H1 (cell line): Measurements from ENCODE around the gene THAP4. TPM values are rescaled to one million over a fixed set of nuclear protein-coding genes. Genes with fewer than 3 reads are reported as not detected.
A peak's percentile ranks its signal among the peaks of the same experiment; 100 is the strongest.

Experiments
- CTCF ChIA-PET: fragments of 300-600 bp; sonication (Branson Sonifier 250); formaldehyde crosslinking; loops from one replicate; lab custom pipeline; 2021; ENCODE audit not compliant: partially characterized antibody; lab: Charles Lee
- POLR2A ChIA-PET: fragments of 300-600 bp; sonication (Branson Sonifier 250); formaldehyde crosslinking; loops from one replicate; lab custom pipeline; 2021; ENCODE audit warnings: inconsistent platforms; ENCODE audit not compliant: partially characterized antibody; lab: Charles Lee
- DNase-seq, 2 experiments: peaks; one replicate each; pipeline versions ENCODE4 v3.0.0 to v3.0.0-alpha.2; 2010 to 2022; ENCODE audit warnings: low spot score in 2 of 2, low read depth in 1 of 2, mixed read lengths in 1 of 2
- FAIRE-seq: peaks from 2 replicates; lab custom pipeline; 2011; peaks lifted over from hg19 to GRCh38; lab: Jason Lieb, UNC
- H2AFZ ChIP-seq: 2 replicates; pipeline ENCODE4 v1.8.1; 2012; ENCODE audit warnings: low read length, inconsistent platforms
- H2AK5ac ChIP-seq: 2 replicates; pipeline ENCODE4 v1.6.1; 2013; ENCODE audit warnings: low read depth, low read length
- H2BK120ac ChIP-seq: replicated peaks from 2 replicates; pipeline ENCODE3; 2013; ENCODE audit warnings: low read depth, low read length, inconsistent platforms
- H2BK12ac ChIP-seq: 2 replicates; pipeline ENCODE4 v1.6.1; 2013; ENCODE audit warnings: low read depth, low read length
- H2BK15ac ChIP-seq: 2 replicates; pipeline ENCODE4 v1.6.1; 2013; ENCODE audit warnings: low read length
- H2BK20ac ChIP-seq: 2 replicates; pipeline ENCODE4 v1.6.1; 2013; ENCODE audit warnings: low read length
- H2BK5ac ChIP-seq: 2 replicates; pipeline ENCODE4 v1.6.1; 2013; ENCODE audit warnings: low read depth, low read length
- H3K14ac ChIP-seq: 2 replicates; pipeline ENCODE4 v1.6.1; 2013; ENCODE audit warnings: inconsistent platforms; ENCODE audit not compliant: insufficient read length
- H3K18ac ChIP-seq: 2 replicates; pipeline ENCODE4 v1.6.1; 2013; ENCODE audit warnings: low read length; ENCODE audit errors: extremely low read depth
- H3K23ac ChIP-seq: 2 replicates; pipeline ENCODE4 v1.6.1; 2013; ENCODE audit warnings: inconsistent platforms; ENCODE audit not compliant: insufficient read length
- H3K23me2 ChIP-seq: 2 replicates; pipeline ENCODE4 v1.6.1; 2013; ENCODE audit warnings: low read depth, low read length
- H3K27ac ChIP-seq: 2 replicates; pipeline ENCODE4 v1.6.1; 2011; ENCODE audit warnings: low read depth, low read length, inconsistent platforms
- H3K27me3 ChIP-seq, 4 experiments: replicated peaks in 1 of 4; 1 replicate in 1 of 4; 2 replicates in 3 of 4; pipeline versions ENCODE4 v1.6.1 to v1.8.1; 2011 to 2013; ENCODE audit warnings: low read length in 3 of 4, mild to moderate bottlenecking in 3 of 4, inconsistent platforms in 2 of 4, mixed read lengths in 2 of 4, moderate library complexity in 1 of 4; ENCODE audit not compliant: control insufficient read depth in 3 of 4, insufficient read depth in 3 of 4; ENCODE audit errors: extremely low read depth in 1 of 4
- H3K36me3 ChIP-seq, 4 experiments: 2 replicates each; pipeline versions ENCODE4 v1.6.1 to v1.8.1; 2011 to 2013; ENCODE audit warnings: mild to moderate bottlenecking in 4 of 4, low read length in 3 of 4, moderate library complexity in 2 of 4, control low read depth in 1 of 4, inconsistent platforms in 1 of 4; ENCODE audit not compliant: insufficient read depth in 4 of 4, control insufficient read depth in 2 of 4
- H3K4ac ChIP-seq: replicated peaks from 2 replicates; pipeline ENCODE3; 2013; ENCODE audit warnings: low read length, low read depth, mixed read lengths, inconsistent platforms; ENCODE audit not compliant: insufficient read length
- H3K4me1 ChIP-seq, 4 experiments: replicated peaks in 1 of 4; 1 replicate in 1 of 4; 2 replicates in 3 of 4; pipeline versions ENCODE4 v1.6.1 to v1.8.1; 2011 to 2013; ENCODE audit warnings: low read length in 3 of 4, inconsistent platforms in 2 of 4, mixed read lengths in 1 of 4; ENCODE audit not compliant: insufficient read depth in 4 of 4, control insufficient read depth in 3 of 4
- H3K4me2 ChIP-seq, 2 experiments: 2 replicates each; pipeline versions ENCODE4 v1.6.1 to v1.8.1; 2011 to 2013; ENCODE audit warnings: low read depth in 2 of 2, low read length in 2 of 2, control low read depth in 1 of 2, inconsistent platforms in 1 of 2, mild to moderate bottlenecking in 1 of 2; ENCODE audit not compliant: insufficient read depth in 1 of 2
- H3K4me3 ChIP-seq, 4 experiments: fragments of 200-600, 300-600 bp in 1 of 4; sonication (generic), shearing (Covaris generic), sonication (Bioruptor Twin) in 1 of 4; 2 replicates each; pipeline versions ENCODE4 v1.5.1 to v1.8.1; 2011 to 2016; ENCODE audit warnings: low read length in 4 of 4, low read depth in 3 of 4, control low read depth in 2 of 4, inconsistent platforms in 2 of 4, mild to moderate bottlenecking in 2 of 4, mixed read lengths in 1 of 4, moderate library complexity in 1 of 4; ENCODE audit not compliant: insufficient read depth in 2 of 4; ENCODE audit errors: extremely low read depth in 1 of 4
- H3K56ac ChIP-seq: replicated peaks from 2 replicates; pipeline ENCODE3; 2013; ENCODE audit warnings: low read depth, mild to moderate bottlenecking, mixed read lengths, low read length, inconsistent platforms; ENCODE audit not compliant: insufficient read length
- H3K79me1 ChIP-seq: 2 replicates; pipeline ENCODE4 v1.6.1; 2013; ENCODE audit warnings: low read depth, low read length, control low read depth
- H3K79me2 ChIP-seq, 2 experiments: 2 replicates each; pipeline versions ENCODE4 v1.6.1 to v1.8.1; 2012 to 2013; ENCODE audit warnings: low read length in 2 of 2, mild to moderate bottlenecking in 2 of 2, inconsistent platforms in 1 of 2; ENCODE audit not compliant: insufficient read depth in 2 of 2, control insufficient read depth in 1 of 2
- H3K9ac ChIP-seq, 4 experiments: replicated peaks in 1 of 4; 1 replicate in 1 of 4; 2 replicates in 3 of 4; pipeline versions ENCODE4 v1.6.1 to v1.8.1; 2011 to 2013; ENCODE audit warnings: low read depth in 3 of 4, low read length in 3 of 4, control low read depth in 2 of 4, mild to moderate bottlenecking in 2 of 4, moderate library complexity in 2 of 4, inconsistent platforms in 1 of 4; ENCODE audit errors: extremely low read depth in 1 of 4
- H3K9me3 ChIP-seq, 2 experiments: 2 replicates each; pipeline versions ENCODE4 v1.6.1 to v1.8.1; 2012 to 2013; ENCODE audit warnings: mild to moderate bottlenecking in 2 of 2, moderate library complexity in 2 of 2, control low read depth in 1 of 2, inconsistent platforms in 1 of 2, low read depth in 1 of 2, low read length in 1 of 2, mixed read lengths in 1 of 2; ENCODE audit not compliant: insufficient read depth in 2 of 2
- H4K20me1 ChIP-seq, 2 experiments: replicated peaks in 1 of 2; 2 replicates each; pipeline versions ENCODE3 to v1.8.1; 2011 to 2013; ENCODE audit warnings: inconsistent platforms in 2 of 2, low read length in 2 of 2, mild to moderate bottlenecking in 1 of 2; ENCODE audit not compliant: insufficient read depth in 2 of 2, control insufficient read depth in 1 of 2
- H4K5ac ChIP-seq: 2 replicates; pipeline ENCODE4 v1.6.1; 2013; ENCODE audit warnings: low read length, low read depth, mixed read lengths, inconsistent platforms; ENCODE audit not compliant: insufficient read length
- H4K8ac ChIP-seq: 2 replicates; pipeline ENCODE4 v1.8.0; 2013; ENCODE audit warnings: mild to moderate bottlenecking, moderate library complexity, low read length, inconsistent platforms; ENCODE audit not compliant: insufficient read depth; ENCODE audit errors: extremely low read depth
- H4K91ac ChIP-seq: replicated peaks from 2 replicates; pipeline ENCODE3; 2013; ENCODE audit warnings: low read length, mixed read lengths, inconsistent platforms; ENCODE audit not compliant: insufficient read length
- ASH2L ChIP-seq: fragments of 200-600, 300-600 bp; sonication (generic); IDR thresholded peaks from one replicate; pipeline ENCODE4 v1.7.1; 2017; ENCODE audit warnings: low read length
- CBX5 ChIP-seq: fragments of 300-800, 300-1000 bp; sonication (generic); IDR thresholded peaks from 2 replicates; pipeline ENCODE4 v1.7.1; 2016; ENCODE audit warnings: antibody characterized with exemption, low read length, low read depth
- CEBPB ChIP-seq: IDR thresholded peaks from 2 replicates; pipeline ENCODE4 v1.6.1; 2012; ENCODE audit warnings: low read depth, low read length
- CHD1 ChIP-seq: IDR thresholded peaks from 2 replicates; pipeline ENCODE4 v1.6.1; 2012; ENCODE audit warnings: low read depth, low read length, improper control_type of control experiment
- CTCF ChIP-seq, 3 experiments: IDR thresholded peaks; 1 replicate in 2 of 3; 2 replicates in 1 of 3; pipeline versions ENCODE4 v1.5.1 to v1.6.1; 2011; ENCODE audit warnings: low read length in 3 of 3, mild to moderate bottlenecking in 3 of 3, inconsistent platforms in 2 of 3, low read depth in 1 of 3, moderate library complexity in 1 of 3; ENCODE audit not compliant: insufficient read depth in 1 of 3; ENCODE audit errors: control extremely low read depth in 1 of 3
- KDM4A ChIP-seq: IDR thresholded peaks from one replicate; pipeline ENCODE4 v1.7.1; 2012; ENCODE audit warnings: low read depth, mild to moderate bottlenecking, moderate library complexity, low read length, inconsistent platforms; ENCODE audit not compliant: severe bottlenecking
- SIN3A ChIP-seq, 2 experiments: IDR thresholded peaks in 1 of 2; conservative IDR thresholded peaks in 1 of 2; 2 replicates each; pipeline ENCODE4 v1.6.1; 2011 to 2012; ENCODE audit warnings: low read length in 2 of 2, improper control_type of control experiment in 1 of 2, low read depth in 1 of 2, mild to moderate bottlenecking in 1 of 2
- SIX5 ChIP-seq: IDR thresholded peaks from 2 replicates; pipeline ENCODE4 v1.6.1; 2011; ENCODE audit warnings: mild to moderate bottlenecking, low read depth, low read length
- ZNF274 ChIP-seq: IDR thresholded peaks from 2 replicates; pipeline ENCODE4 v1.7.0; 2012; ENCODE audit warnings: low read length, borderline replicate concordance; ENCODE audit errors: extremely low read depth
- WGBS, 2 experiments: shearing (Covaris generic) in 1 of 2; methylation state at CpG; one replicate each; pipeline versions ENCODE4 v1.1.6 to v1.1.7; 2013 to 2015; ENCODE audit warnings: low lambda C conversion rate in 2 of 2, mixed read lengths in 2 of 2, inconsistent platforms in 1 of 2, low coverage in 1 of 2, missing lambda C conversion rate in 1 of 2; ENCODE audit not compliant: insufficient replicate concordance in 2 of 2, insufficient coverage in 1 of 2, insufficient read length in 1 of 2; ENCODE audit errors: extremely low coverage in 1 of 2, missing lambda C conversion rate in 1 of 2; 5-methylcytosine and 5-hydroxymethylcytosine counted together
- polyA plus RNA-seq, 7 experiments: library from polyadenylated mRNA; depleted of rRNA in 3 of 7; stranded (reverse) in 5 of 7; unstranded in 2 of 7; fragments of >200 nt in 5 of 7; fragments of 200-250 nt in 2 of 7; gene quantifications; 1 replicate in 5 of 7; 2 replicates in 1 of 7; 4 replicates in 1 of 7; pipeline versions ENCODE4 v1.2.1 to v1.2.3, GENCODE V29; 2011 to 2013; ENCODE audit warnings: missing spikeins in 2 of 7, mixed read lengths in 2 of 7
- total RNA-seq: library from RNA; stranded (reverse); fragmentation: NEBNext Ultra II Directional; extraction: Animal tissue kit (Norgen Biotek cat#: 25700); gene quantifications from 2 replicates; pipeline ENCODE4 v1.2.1, GENCODE V29; 2021

The THAP4 gene
- total and polyA plus RNA-seq, 2 of the 8 experiments (the other 6 are each of a cell fraction or from before 2014, with no cell fraction given) = 78.9 to 83.6 TPM

GRCh38 chr2:241539616-241540374 is 97.2 kb downstream of the THAP4 start:
- peaks cover 3 to 10% (median 4%) of the 10 kb centered on the region in 4 experiments for H3K4me1 ChIP-seq
- H3K14ac ChIP-seq = no peak overlapping the region
- no peak for DNase-seq
- no peak overlapping the region for H3K4ac ChIP-seq
- no peak overlapping the region for H3K56ac ChIP-seq
- H3K79me2 ChIP-seq = no peaks in the 10 kb centered on the region
- no peak overlapping the region for H3K4me3 ChIP-seq
- 0 out of 2 replicates have a peak overlapping the region, but pooled peaks have one; percentile 53 for H2AK5ac ChIP-seq
- H2BK20ac ChIP-seq = no peak overlapping the region
- FAIRE-seq = no peak
- no peak overlapping the region for H2BK120ac ChIP-seq
- no peaks in the 10 kb centered on the region for H3K36me3 ChIP-seq
- H3K27ac ChIP-seq = no peak overlapping the region; the same call in 1 of the 2 replicates
- peaks cover 11% of the 10 kb centered on the region; the same call in 1 of the 2 replicates for H3K23me2 ChIP-seq
- no peak overlapping the region for H2BK12ac ChIP-seq
- CTCF ChIA-PET = interaction anchor here (1.6 kb wide), 1 partner anchor 182 kb away, joined by 4 read pairs; no protein-coding TSS in a partner anchor
- no peak overlapping the region for H3K23ac ChIP-seq
- peak overlapping the region in 1 of 2 experiments; percentile 83; a peak in 1 of 4 replicates for H3K4me2 ChIP-seq
- no peak overlapping the region for H2BK15ac ChIP-seq
- no peaks in the 10 kb centered on the region for H3K9me3 ChIP-seq
- POLR2A ChIA-PET = interaction anchor here (0.7 to 0.9 kb wide), 2 partner anchors 28 to 49 kb away, joined by 3 read pairs; no protein-coding TSS in a partner anchor
- no peak overlapping the region for H4K5ac ChIP-seq
- H3K27me3 ChIP-seq = peaks cover 18 to 35% (median 30%) of the 10 kb centered on the region in 4 experiments
- H4K20me1 ChIP-seq = no peaks in the 10 kb centered on the region
- no peak overlapping the region for H2AFZ ChIP-seq
- no peak overlapping the region for H4K91ac ChIP-seq
- no peak overlapping the region; the same call in 1 of the 2 replicates for H2BK5ac ChIP-seq
- no peak overlapping the region for H3K18ac ChIP-seq
- 90% methylated on average over 11 of the region's 11 CpGs; no CpG with 5 or more reads in 1 of the 2 experiments for WGBS, 2 experiments
- no peak overlapping the region for H3K9ac ChIP-seq
- H4K8ac ChIP-seq = peak overlapping the region; percentile 69; the same call in 1 of the 2 replicates
- H3K79me1 ChIP-seq = no peaks in the 10 kb centered on the region
- TF ChIP-seq SIN3A (conservative IDR thresholded peaks at IDR 0.05 in 1 of 2, IDR thresholded peaks at IDR 0.05 in 1 of 2; ENCODE audit: low read depth in 1 of 2, low read length in 2 of 2) (no peak), KDM4A (no peak), SIX5 (no peak), ZNF274 (no peak), CHD1 (no peak), CTCF (IDR thresholded peaks at IDR 0.05; ENCODE audit: control extremely low read depth in 1 of 3, insufficient read depth in 1 of 3, low read depth in 1 of 3, low read length in 3 of 3) (no peak), CEBPB (no peak), ASH2L (no peak), CBX5 (no peak)
